Stimulated activated naive CD8-positive, alpha-beta T cell treated with anti-CD3 and anti-CD28 coated beads, Interleukin-15, amount 100 ng/mL, for 72 hours (primary cell): ENCODE results near the gene ZNF366.

Experiments
- ATAC-seq: fragments of 150-1000 bp; cut with Tn5 transposase; 2 replicates; pipeline ENCODE4 v1.10.0; 2021; ENCODE audit warnings: mild to moderate bottlenecking, moderate library complexity
- DNase-seq, 2 donors: peaks; one replicate each; pipeline ENCODE4 v3.0.0; 2021 to 2022
- H3K27ac Mint-ChIP-seq, 2 donors: one replicate each; pipeline ENCODE4 v1.8.0; 2022; ENCODE audit warnings: mild to moderate bottlenecking in 2 of 2, mixed read lengths in 2 of 2, moderate library complexity in 2 of 2
- H3K27me3 Mint-ChIP-seq: one replicate; pipeline ENCODE4 v1.8.0; 2022; ENCODE audit warnings: mixed read lengths
- H3K4me1 Mint-ChIP-seq: one replicate; pipeline ENCODE4 v1.8.0; 2022; ENCODE audit warnings: mild to moderate bottlenecking, mixed read lengths
- H3K4me3 Mint-ChIP-seq, 2 donors: one replicate each; pipeline ENCODE4 v1.8.0; 2022; ENCODE audit warnings: mild to moderate bottlenecking in 2 of 2, mixed read lengths in 2 of 2, moderate library complexity in 1 of 2
- H3K9me3 Mint-ChIP-seq, 2 donors: one replicate each; pipeline ENCODE4 v1.8.0; 2022; ENCODE audit warnings: mixed read lengths in 2 of 2

The ZNF366 gene, protein sequence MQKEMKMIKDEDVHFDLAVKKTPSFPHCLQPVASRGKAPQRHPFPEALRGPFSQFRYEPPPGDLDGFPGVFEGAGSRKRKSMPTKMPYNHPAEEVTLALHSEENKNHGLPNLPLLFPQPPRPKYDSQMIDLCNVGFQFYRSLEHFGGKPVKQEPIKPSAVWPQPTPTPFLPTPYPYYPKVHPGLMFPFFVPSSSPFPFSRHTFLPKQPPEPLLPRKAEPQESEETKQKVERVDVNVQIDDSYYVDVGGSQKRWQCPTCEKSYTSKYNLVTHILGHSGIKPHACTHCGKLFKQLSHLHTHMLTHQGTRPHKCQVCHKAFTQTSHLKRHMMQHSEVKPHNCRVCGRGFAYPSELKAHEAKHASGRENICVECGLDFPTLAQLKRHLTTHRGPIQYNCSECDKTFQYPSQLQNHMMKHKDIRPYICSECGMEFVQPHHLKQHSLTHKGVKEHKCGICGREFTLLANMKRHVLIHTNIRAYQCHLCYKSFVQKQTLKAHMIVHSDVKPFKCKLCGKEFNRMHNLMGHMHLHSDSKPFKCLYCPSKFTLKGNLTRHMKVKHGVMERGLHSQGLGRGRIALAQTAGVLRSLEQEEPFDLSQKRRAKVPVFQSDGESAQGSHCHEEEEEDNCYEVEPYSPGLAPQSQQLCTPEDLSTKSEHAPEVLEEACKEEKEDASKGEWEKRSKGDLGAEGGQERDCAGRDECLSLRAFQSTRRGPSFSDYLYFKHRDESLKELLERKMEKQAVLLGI

GRCh38 chr5:72507231-72507906 is at the start of gene ZNF366:
TSS of gene ZNF366 (minus strand) at chr5:72507410. CDS start at chr5:72461496, 45,914 bp downstream.
- no peak within 1 kb of the TSS for H3K4me3 Mint-ChIP-seq

DNA sequence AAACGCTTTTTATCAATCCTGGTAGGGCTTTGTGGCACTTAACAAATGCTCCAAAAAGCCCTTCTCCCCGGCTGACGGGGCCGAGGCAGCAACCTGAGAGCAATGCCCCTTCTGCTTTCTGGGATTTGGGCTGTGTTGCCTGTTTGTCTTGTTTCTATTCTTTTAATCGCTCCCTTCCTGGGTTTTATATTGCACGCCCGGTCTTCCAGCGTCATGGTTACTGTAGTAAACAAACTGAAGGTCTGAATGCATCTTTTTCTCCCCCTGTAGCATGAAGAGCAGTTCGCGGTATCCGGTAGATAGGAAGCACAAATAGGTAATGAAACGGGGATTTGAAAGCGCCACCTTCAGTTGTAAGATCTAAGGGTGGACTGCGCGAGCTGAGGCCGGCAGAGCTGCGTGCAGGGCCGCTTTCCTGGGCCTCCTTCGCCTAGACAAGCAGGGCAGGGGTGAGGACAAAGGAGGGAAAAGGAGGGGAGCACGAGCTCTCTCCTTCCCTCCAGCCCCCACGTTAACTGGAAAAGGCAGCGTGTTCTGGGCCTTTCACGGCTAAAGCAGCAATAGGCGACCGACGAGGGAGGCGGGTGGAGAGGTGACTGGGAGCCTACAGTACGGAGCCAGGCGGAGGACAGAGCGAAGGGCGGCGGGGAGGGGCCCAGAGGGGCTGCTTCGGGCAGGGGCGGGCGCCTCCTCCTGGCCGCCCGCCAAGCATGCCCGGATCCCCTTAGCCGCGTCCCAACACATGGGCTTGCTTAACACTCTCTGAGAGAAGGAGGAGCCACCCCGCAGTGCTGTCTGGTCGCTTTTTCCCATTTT is 49.3 kb upstream of the ZNF366 start:
- DNase-seq (peak; percentile 33 to 35), ATAC-seq (peak; percentile 89)
- H3K27ac Mint-ChIP-seq = peak overlapping the region in 1 of 2 donors; percentile 35
- peak overlapping the region; percentile 84 to 90 for H3K4me3 Mint-ChIP-seq
- H3K4me1 Mint-ChIP-seq = peaks cover 25% of the 10 kb centered on the region
- peaks cover 72% of the 10 kb centered on the region for H3K27me3 Mint-ChIP-seq
- no peaks in the 10 kb centered on the region for H3K9me3 Mint-ChIP-seq

More at GRCh38 chr5:72507231-72507906, at the start of gene ZNF366:
- Mint-ChIP-seq H3K27ac (peak within 1 kb of the TSS in 1 of 2 donors; percentile 34), H3K4me1 (peaks cover 7% of the 10 kb centered on the region), H3K9me3 (no peaks in the 10 kb centered on the region), H3K27me3 (peaks cover 60% of the 10 kb centered on the region)
- DNase-seq = no peak
- ATAC-seq = no peak

DNA sequence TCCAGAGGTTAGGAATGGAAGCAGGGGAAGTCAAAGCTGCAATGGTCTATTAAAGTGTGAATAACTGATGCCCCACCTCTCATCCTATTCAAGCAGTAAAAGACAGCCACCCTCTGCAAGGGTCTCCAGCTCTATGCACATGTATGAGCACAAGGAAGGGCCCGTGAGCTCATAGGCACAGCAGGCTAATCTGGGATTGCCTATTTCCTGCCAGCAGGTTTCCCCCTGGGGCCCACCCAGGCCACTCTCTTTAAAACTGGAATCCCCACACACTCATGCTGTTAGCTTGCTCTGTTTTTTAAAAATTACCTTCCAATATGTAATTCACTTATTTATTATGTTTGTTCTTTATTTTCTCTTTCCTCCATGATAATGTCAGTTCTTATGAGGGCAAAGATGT is 48.7 kb upstream of the ZNF366 start:
- Mint-ChIP-seq H3K27me3 (peaks cover 68% of the 10 kb centered on the region), H3K4me3 (peak overlapping the region; percentile 84 to 90), H3K27ac (no peak overlapping the region), H3K9me3 (no peaks in the 10 kb centered on the region), H3K4me1 (peaks cover 25% of the 10 kb centered on the region)
- ATAC-seq (no peak), DNase-seq (no peak)

- no peak for DNase-seq
- Mint-ChIP-seq H3K27ac (no peak overlapping the region), H3K4me3 (no peak overlapping the region), H3K4me1 (peaks cover 24% of the 10 kb centered on the region), H3K27me3 (peaks cover 76% of the 10 kb centered on the region), H3K9me3 (no peaks in the 10 kb centered on the region)
- ATAC-seq = no peak
Observed at GRCh38 chr5:72554897-72555296, 47.7 kb upstream of the ZNF366 start.

GRCh38 chr5:72552041-72552557 is 44.9 kb upstream of the ZNF366 start:
- Mint-ChIP-seq H3K27ac (no peak overlapping the region), H3K27me3 (peaks cover 64% of the 10 kb centered on the region), H3K4me1 (peaks cover 14% of the 10 kb centered on the region), H3K4me3 (no peak overlapping the region), H3K9me3 (peaks cover 2 to 12% of the 10 kb centered on the region in 2 donors)
- no peak for DNase-seq
- ATAC-seq = no peak

DNA sequence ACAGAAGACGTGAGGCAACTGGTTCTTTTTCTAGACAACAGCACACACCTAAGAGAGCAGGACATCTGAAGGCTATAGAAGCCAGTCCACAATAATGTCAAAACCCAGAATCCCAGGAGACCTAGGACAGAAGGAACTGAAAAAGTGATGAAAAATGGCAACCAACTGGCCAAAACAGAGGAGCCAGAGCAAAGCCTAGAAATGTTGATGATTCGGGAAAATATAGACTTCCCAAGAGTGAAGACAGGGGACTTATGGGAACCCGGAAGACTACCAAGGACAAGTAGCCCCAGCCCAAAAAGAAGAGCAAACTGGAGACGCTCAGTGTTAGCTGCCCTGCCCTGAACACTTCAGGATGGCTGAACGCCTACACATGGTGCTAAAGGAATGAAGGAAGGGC is 43.4 kb upstream of the ZNF366 start:
- Mint-ChIP-seq H3K4me1 (no peaks in the 10 kb centered on the region), H3K4me3 (no peak overlapping the region), H3K9me3 (peaks cover 17 to 27% of the 10 kb centered on the region in 2 donors), H3K27me3 (peaks cover 54% of the 10 kb centered on the region), H3K27ac (no peak overlapping the region)
- ATAC-seq (no peak), DNase-seq (no peak)

- ATAC-seq (no peak), DNase-seq (no peak)
Observed at GRCh38 chr5:72543811-72544210, 36.6 kb upstream of the ZNF366 start.

DNA sequence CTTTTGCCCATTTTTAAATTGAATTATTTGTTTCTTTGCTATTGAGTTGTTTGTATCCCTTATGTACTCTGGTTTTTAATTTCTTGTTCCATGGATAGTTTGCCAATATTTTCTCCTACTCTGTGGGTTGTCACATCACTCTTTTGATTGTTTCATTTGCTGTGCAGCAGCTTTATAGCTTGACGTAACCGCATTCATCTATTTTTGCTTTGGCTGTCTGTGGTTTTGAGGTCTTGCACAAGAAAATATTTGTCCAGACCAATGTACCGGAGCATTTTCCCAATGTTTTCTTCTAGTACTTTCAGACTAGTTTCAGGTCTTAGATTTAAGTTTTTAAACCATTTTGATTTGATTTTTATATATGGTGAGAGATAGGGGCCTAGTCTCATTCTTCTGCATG is 36.2 kb upstream of the ZNF366 start:
- DNase-seq (no peak), ATAC-seq (no peak)
- no peaks in the 10 kb centered on the region for H3K4me1 Mint-ChIP-seq
- no peak overlapping the region for H3K27ac Mint-ChIP-seq
- H3K9me3 Mint-ChIP-seq = peaks cover 23 to 36% of the 10 kb centered on the region in 2 donors
- H3K27me3 Mint-ChIP-seq = peaks cover 16% of the 10 kb centered on the region
- no peak overlapping the region for H3K4me3 Mint-ChIP-seq

More at GRCh38 chr5:72543811-72544210, 36.6 kb upstream of the ZNF366 start:
- Mint-ChIP-seq H3K27me3 (peaks cover 19% of the 10 kb centered on the region), H3K4me3 (no peak overlapping the region), H3K9me3 (peaks cover 23 to 40% of the 10 kb centered on the region in 2 donors), H3K4me1 (no peaks in the 10 kb centered on the region), H3K27ac (no peak overlapping the region)

- DNase-seq (no peak), ATAC-seq (no peak)
- Mint-ChIP-seq H3K4me3 (no peak overlapping the region), H3K27ac (no peak overlapping the region), H3K4me1 (no peaks in the 10 kb centered on the region), H3K27me3 (peaks cover 18% of the 10 kb centered on the region), H3K9me3 (peaks cover 23 to 32% of the 10 kb centered on the region in 2 donors)
Observed at GRCh38 chr5:72542695-72543094, 35.5 kb upstream of the ZNF366 start.

DNA sequence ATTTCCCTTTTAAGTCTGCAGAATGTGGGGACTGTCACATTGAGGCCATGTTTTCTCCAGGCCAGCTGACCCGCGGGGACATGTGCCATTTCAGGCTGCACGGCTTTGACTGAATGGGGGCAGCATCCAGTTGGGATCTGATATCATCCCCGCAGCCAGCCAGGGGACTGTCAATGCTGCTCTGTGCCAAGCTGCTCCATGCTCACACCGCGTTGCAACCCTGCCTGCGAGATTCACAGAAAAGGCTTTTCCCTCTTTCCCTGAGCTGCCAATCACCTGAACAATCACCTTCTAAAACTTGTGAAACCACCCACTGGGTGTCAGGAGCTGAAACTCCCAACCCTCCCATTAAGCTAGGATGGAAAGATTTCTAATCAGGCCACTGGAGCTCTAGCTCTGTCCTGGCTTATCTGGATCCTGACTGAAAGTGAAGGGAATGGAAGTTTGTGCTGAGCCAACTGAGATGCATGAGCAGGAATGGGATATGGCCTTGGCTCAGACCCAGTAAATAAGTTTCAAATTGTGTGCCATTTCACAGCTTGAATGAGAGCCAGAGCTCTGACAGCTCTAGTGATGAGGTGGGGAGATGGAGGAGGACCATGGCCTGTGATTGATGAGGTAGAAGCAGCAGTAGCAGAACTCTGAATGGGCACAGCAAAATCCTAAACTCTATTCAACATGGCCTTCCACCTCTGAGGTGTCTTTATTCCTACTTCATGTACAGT is 34.5 kb upstream of the ZNF366 start:
- Mint-ChIP-seq H3K4me3 (no peak overlapping the region), H3K4me1 (no peaks in the 10 kb centered on the region)

GRCh38 chr5:72540759-72541438 is 33.7 kb upstream of the ZNF366 start:
- no peak overlapping the region for H3K27ac Mint-ChIP-seq
- DNase-seq (no peak), ATAC-seq (no peak)
- H3K4me1 Mint-ChIP-seq = no peaks in the 10 kb centered on the region
- peaks cover 9 to 17% of the 10 kb centered on the region in 2 donors for H3K9me3 Mint-ChIP-seq
- H3K4me3 Mint-ChIP-seq = no peak overlapping the region
- H3K27me3 Mint-ChIP-seq = peaks cover 18% of the 10 kb centered on the region

More for the DNA sequence above, 34.5 kb upstream of the ZNF366 start:
- DNase-seq (no peak), ATAC-seq (no peak)
- Mint-ChIP-seq H3K27ac (no peak overlapping the region), H3K9me3 (peaks cover 16 to 24% of the 10 kb centered on the region in 2 donors), H3K27me3 (peaks cover 20% of the 10 kb centered on the region)

GRCh38 chr5:72539726-72540125 is 32.5 kb upstream of the ZNF366 start:
- ATAC-seq = no peak
- peaks cover 10% of the 10 kb centered on the region for H3K27me3 Mint-ChIP-seq
- H3K4me1 Mint-ChIP-seq = no peaks in the 10 kb centered on the region

DNA sequence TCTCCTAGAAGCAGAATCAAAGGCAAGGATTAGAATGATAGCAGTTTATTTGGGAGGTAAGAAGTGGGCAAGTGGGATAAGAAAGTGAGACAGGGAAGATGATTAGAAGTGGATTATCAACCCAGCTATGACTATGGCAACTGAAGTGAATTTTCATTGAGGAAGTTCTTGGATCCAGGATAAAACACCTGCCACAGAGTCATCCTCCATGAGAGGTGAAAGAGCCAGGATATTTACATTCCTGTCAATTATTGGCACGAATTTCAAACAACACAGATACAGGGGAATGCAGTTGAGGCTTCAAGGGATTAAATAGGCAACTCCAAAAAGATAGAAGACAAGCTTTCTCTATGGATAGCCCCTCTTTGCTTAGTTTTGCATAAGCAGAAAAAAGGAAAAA is 31.8 kb upstream of the ZNF366 start:
- Mint-ChIP-seq H3K27me3 (peaks cover 17% of the 10 kb centered on the region), H3K27ac (no peak overlapping the region), H3K4me1 (no peaks in the 10 kb centered on the region), H3K9me3 (peaks cover 0 to 4% of the 10 kb centered on the region in 2 donors), H3K4me3 (no peak overlapping the region)
- ATAC-seq (no peak), DNase-seq (no peak)

More at GRCh38 chr5:72539726-72540125, 32.5 kb upstream of the ZNF366 start:
- Mint-ChIP-seq H3K9me3 (peaks cover 4 to 5% of the 10 kb centered on the region in 2 donors), H3K4me3 (no peak overlapping the region), H3K27ac (no peak overlapping the region)
- no peak for DNase-seq

DNA sequence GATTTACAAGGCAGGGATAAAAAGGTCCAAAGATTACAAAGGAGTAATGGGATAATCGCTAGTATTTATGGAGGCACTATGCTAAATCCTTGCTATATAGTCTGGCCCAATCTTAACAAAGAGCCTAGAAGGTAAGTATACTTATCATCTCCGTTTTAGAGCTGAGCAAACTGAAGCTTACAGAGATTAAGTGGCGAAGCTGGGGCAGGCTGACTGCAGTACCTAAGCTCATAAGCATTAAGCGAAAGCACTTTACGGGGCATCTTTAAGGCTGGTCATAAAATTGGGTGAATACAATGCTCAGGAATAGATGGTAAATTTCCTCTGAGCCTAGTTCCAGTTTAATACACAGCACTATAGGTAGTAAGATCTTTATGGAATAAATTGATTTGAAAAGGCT is 30.0 kb upstream of the ZNF366 start:
- ATAC-seq (no peak), DNase-seq (no peak)
- Mint-ChIP-seq H3K9me3 (peaks cover 5 to 13% of the 10 kb centered on the region in 2 donors), H3K4me1 (no peaks in the 10 kb centered on the region), H3K4me3 (no peak overlapping the region), H3K27me3 (peaks cover 31% of the 10 kb centered on the region), H3K27ac (no peak overlapping the region)
